Ectodermal cell (in vitro differentiated cells): ENCODE measurements around the gene LIME1.

Source experiments
- H3K27ac ChIP-seq: 2 replicates; pipeline ENCODE4 v1.7.0; 2013; ENCODE audit warnings: mild to moderate bottlenecking, low read depth, low read length; ENCODE audit not compliant: insufficient read depth, poor library complexity, severe bottlenecking
- H3K27me3 ChIP-seq: 2 replicates; pipeline ENCODE4 v1.7.0; 2013; ENCODE audit warnings: mild to moderate bottlenecking, low read length; ENCODE audit not compliant: insufficient read depth, control insufficient read depth, poor library complexity, severe bottlenecking
- H3K36me3 ChIP-seq: one replicate; pipeline ENCODE4 v1.7.0; 2013; ENCODE audit warnings: low read length; ENCODE audit not compliant: control insufficient read depth, insufficient read depth
- H3K4me1 ChIP-seq: one replicate; pipeline ENCODE4 v1.7.0; 2013; ENCODE audit warnings: low read length; ENCODE audit not compliant: control insufficient read depth, insufficient read depth
- H3K4me3 ChIP-seq: 2 replicates; pipeline ENCODE4 v1.7.0; 2013; ENCODE audit warnings: low read depth, low read length, control low read depth; ENCODE audit not compliant: insufficient read depth
- H3K9me3 ChIP-seq: 2 replicates; pipeline ENCODE4 v1.7.0; 2013; ENCODE audit warnings: mild to moderate bottlenecking, low read length, moderate library complexity; ENCODE audit not compliant: control insufficient read depth
- whole genome bisulfite sequencing, 2 experiments: methylation state at CpG; one replicate each; pipeline ENCODE4 v1.1.7; 2013; ENCODE audit warnings: missing lambda C conversion rate in 2 of 2; 5-methylcytosine and 5-hydroxymethylcytosine counted together

LIME1 gene

DNA sequence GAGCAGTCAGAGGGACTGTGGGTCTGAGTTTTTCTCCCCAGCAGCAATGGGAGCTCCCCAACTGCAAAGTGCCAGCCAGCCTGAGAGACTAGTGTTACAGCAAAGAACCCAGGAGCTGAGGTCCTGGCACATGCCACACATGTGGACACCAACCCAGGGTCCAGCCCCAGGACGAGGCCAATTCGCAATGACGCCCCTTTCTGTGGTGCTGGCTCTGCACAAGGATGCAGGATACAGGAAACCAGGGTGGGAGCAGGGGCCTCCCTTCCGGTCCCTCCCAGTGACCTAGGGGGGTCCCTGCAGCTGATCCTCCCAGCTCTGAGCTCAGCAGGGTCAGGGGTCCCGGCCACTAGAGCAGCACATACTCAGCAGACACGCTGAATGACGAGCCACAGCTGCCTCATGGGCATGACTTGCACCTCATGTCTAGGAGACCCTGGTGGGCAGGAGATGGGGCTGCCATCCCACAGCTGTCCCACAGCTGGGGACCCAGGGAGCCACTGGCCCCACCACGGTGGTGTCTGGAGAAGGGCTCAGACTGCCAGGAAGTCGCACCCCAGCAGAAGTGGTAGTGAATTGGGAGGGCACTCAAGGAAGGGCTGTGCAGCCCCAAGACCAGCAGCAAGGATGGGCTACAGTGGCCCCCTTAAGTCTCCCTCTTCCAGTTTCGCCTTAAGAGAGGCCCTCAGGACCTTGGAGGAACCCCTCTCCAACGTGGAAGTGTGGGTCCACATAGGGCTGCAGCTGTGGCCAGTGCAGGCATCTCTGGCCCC, 32.3 kb upstream of the LIME1 start:
- Histone ChIP-seq H3K27ac (no peak overlapping the region), H3K36me3 (peaks cover 13% of the 10 kb centered on the region), H3K27me3 (no peaks in the 10 kb centered on the region), H3K4me3 (no peak overlapping the region), H3K9me3 (no peaks in the 10 kb centered on the region), H3K4me1 (peaks cover 5% of the 10 kb centered on the region)
- 94% methylated on average over 11 of the region's 11 CpGs for WGBS, 2 experiments

DNA sequence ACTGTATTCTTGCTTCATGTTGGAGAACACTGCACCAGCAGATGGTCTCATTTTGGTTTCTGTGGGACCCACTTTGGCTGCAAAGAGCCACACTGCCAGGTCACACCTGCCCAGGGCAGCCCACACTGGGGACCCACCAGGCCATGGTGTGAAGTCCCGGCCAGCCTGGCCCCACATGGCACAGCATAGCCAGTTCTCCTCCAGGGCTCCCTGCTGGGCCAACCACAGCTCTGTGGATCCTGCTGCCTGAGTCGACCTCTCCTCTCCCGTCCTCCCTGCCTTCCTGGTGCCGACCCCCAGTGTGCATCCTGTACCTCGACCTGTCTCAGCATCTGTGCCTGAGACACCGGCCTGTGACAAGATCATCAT, 31.7 kb upstream of the LIME1 start:
- Histone ChIP-seq H3K4me3 (no peak overlapping the region), H3K27ac (no peak overlapping the region), H3K9me3 (no peaks in the 10 kb centered on the region), H3K4me1 (peaks cover 5% of the 10 kb centered on the region), H3K27me3 (no peaks in the 10 kb centered on the region), H3K36me3 (peaks cover 13% of the 10 kb centered on the region)
- WGBS, 2 experiments = 87 to 88% methylated on average over 6 of the region's 6 CpGs

DNA sequence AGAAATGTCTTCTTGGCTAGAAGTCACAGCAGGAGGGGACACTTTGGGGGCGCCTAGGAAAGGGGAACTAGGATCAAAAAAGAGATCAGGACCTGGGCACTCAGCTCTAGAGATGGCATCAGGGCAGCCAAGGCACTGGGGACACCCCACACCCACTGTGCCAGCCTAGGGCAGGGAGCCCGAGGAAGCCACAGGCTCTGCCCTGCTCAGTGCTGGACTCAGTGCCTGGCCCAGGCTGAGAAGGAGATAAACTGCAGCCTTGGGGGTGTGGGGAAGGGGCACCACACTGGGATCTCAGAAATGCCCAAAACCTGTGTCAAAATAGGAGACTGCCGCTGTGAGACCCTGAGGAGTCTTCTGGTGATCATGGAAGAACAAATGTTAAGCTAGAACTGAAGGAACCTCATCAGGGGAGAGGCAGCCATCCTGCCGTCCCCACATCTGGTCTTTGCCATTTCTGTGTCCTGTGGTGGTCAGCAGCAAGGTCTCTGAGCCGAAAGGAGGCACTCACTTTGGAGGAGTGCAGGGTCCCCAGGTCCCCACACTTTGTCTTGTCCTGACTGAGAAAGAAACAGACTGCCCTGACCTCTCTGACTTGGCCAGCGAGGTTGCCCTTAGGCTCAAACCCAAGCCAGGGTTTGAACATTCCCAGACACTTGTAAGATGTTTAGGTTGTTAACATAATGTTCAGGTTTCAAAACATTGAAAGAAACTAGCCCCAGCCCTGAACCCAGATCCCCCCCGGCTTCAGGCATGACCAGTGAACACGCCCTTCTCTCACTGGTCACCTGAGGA, 31.0 kb upstream of the LIME1 start:
- Histone ChIP-seq H3K4me3 (no peak overlapping the region), H3K4me1 (peaks cover 5% of the 10 kb centered on the region), H3K27me3 (no peaks in the 10 kb centered on the region), H3K36me3 (peaks cover 13% of the 10 kb centered on the region), H3K27ac (no peak overlapping the region), H3K9me3 (no peaks in the 10 kb centered on the region)
- 93 to 96% methylated on average over 8 of the region's 8 CpGs for WGBS, 2 experiments

- Histone ChIP-seq H3K4me1 (peaks cover 5% of the 10 kb centered on the region), H3K9me3 (no peaks in the 10 kb centered on the region), H3K36me3 (peaks cover 14% of the 10 kb centered on the region), H3K4me3 (no peak overlapping the region), H3K27me3 (no peaks in the 10 kb centered on the region), H3K27ac (no peak overlapping the region)
- 93 to 95% methylated on average over 12 of the region's 12 CpGs for WGBS, 2 experiments
Observed at GRCh38 chr20:63706027-63706695, 30.3 kb upstream of the LIME1 start.

DNA sequence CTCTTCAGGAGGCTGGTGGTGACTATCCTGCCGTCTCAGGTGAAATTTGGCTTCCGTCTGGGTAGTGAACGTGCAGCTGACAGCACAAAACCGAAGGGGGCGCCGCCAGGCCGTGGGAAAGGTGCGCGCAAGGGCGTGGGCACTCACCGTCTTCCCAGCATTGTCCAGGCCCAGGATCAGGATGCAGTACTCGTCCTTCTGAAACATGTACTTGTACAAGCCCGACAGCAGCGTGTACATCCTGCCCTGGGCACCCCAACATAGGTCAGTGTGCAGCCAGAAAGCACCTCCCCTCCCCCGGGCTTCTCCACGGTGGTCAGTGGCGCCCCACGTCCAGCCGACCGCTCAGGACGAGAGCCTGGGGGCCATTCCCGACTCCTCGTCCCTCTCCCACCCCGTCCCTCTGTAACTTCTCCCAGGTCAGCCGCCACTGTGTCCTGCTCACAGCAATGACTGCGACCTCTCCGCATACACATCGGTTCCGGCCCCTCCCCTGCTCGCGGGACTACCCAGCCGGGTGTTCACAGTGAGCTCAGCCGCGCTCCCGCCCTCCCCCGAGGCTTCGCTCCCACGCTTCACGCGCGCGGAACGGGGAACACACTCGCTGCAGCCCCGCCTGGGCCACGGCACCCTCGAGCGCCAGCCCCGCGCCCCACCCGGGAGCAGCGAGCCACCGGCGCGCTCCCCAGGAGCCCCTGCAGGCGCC, 29.5 kb upstream of the LIME1 start:
- H3K27me3 ChIP-seq = no peaks in the 10 kb centered on the region
- peak overlapping the region; percentile 60 for H3K27ac ChIP-seq
- no peaks in the 10 kb centered on the region for H3K9me3 ChIP-seq
- H3K4me3 ChIP-seq = peak overlapping the region; percentile 95
- H3K36me3 ChIP-seq = peaks cover 22% of the 10 kb centered on the region
- 8 to 9% methylated on average over 56 of the region's 56 CpGs for WGBS, 2 experiments
- H3K4me1 ChIP-seq = peaks cover 5% of the 10 kb centered on the region

DNA sequence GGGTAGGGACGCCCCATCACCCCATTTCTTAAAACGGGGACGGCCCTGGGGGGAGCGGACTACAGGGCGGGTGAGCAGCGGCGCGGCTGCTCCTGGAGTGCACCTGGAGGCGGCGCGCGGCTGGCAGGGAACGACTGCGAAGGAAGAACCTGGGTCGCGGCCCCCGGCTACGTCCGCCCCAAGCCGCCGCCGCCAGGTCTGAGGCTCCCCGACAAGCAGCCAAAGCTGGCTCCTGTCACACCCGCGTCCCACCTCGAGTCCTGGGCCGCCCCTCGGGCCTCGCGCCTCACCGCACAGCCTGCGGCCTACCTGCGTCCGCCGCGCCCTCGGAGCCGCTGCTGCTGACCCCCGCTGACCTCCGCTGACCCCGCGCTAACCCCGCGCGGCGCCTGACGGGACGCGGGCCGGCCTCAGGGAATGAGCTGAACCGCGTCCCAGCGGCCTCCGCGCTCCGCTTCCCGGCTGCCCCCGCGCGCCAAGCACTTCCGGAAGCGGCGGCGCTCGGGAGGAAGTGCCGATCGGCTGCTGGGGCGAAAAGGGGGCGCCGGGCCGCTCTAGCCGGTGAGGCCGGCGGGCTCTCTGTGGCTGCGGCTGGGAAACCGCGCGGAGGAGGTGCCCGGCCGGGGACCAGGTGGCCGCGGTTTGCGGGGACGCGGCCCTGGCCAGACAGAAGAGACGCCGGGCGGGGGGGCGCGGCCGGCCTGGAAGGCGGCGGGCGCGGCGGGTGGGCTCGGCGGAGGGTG, 28.7 kb upstream of the LIME1 start, which contains the start of the genes ARFRP1 and ZGPAT:
Gene ARFRP1 (minus strand): TSS at position 419 of the 743 bp plus-strand sequence. CDS start 885 bp downstream, outside the sequence.
Gene ZGPAT (plus strand): TSS at position 482 of the 743 bp plus-strand sequence. CDS start 542 bp downstream, outside the sequence.
- no peaks in the 10 kb centered on the region for H3K9me3 ChIP-seq
- peaks cover 30% of the 10 kb centered on the region for H3K36me3 ChIP-seq
- WGBS, 2 experiments = 0% methylated on average over 98 of the region's 98 CpGs
- peak within 1 kb of the TSS; percentile 95 for H3K4me3 ChIP-seq
- peaks cover 5% of the 10 kb centered on the region for H3K4me1 ChIP-seq
- H3K27ac ChIP-seq = peak within 1 kb of the TSS; percentile 60
- no peaks in the 10 kb centered on the region for H3K27me3 ChIP-seq

GRCh38 chr20:63708301-63709148, 27.9 kb upstream of the LIME1 start:
- WGBS, 2 experiments = 28 to 29% methylated on average over 67 of the region's 67 CpGs
- peaks cover 32% of the 10 kb centered on the region for H3K36me3 ChIP-seq
- no peak overlapping the region for H3K27ac ChIP-seq
- no peaks in the 10 kb centered on the region for H3K9me3 ChIP-seq
- peaks cover 5% of the 10 kb centered on the region for H3K4me1 ChIP-seq
- no peaks in the 10 kb centered on the region for H3K27me3 ChIP-seq
- peak overlapping the region; percentile 95 for H3K4me3 ChIP-seq

GRCh38 chr20:63709149-63709527, 27.3 kb upstream of the LIME1 start:
- no peaks in the 10 kb centered on the region for H3K27me3 ChIP-seq
- H3K27ac ChIP-seq = no peak overlapping the region
- H3K9me3 ChIP-seq = no peaks in the 10 kb centered on the region
- H3K4me3 ChIP-seq = peak overlapping the region; percentile 95
- H3K4me1 ChIP-seq = peaks cover 5% of the 10 kb centered on the region
- H3K36me3 ChIP-seq = peaks cover 32% of the 10 kb centered on the region
- 95% methylated on average over 17 of the region's 17 CpGs for WGBS, 2 experiments
